ENCODE measurements around the gene S100A1. TPM values are rescaled to one million over a fixed set of nuclear protein-coding genes. Genes with fewer than 3 reads are reported as not detected.

The S100A1 gene
- total RNA-seq, 1 donor from 2014 or later: not detected

DNA sequence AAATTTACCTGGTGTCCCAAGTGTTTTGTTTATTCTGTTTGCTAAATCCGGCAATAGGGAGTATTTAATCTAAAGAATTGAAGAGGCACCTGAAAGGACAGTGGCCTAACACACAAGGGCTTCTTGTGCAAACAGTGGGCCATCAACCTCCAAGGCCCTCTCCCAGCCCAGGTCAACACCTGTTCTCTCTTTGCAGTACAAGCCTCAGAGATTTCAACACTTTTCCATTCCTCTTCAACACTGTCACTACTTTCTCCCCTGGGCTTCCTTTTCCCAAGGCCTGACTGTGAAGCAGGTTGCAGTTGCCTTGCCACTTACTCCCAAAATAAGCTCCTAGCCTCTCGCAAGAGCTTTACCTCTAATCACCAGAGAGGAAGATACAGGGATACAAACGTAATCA, 27.1 kb downstream of the S100A1 start:
- Histone ChIP-seq H3K79me2 (ENCODE audit: low read depth) (peaks cover 14% of the 10 kb centered on the region), H3K36me3 (no peaks in the 10 kb centered on the region), H3K27ac (no peak overlapping the region), H3K4me2 (no peak overlapping the region), H3K9me3 (ENCODE audit: low read depth) (no peaks in the 10 kb centered on the region), H3K9ac (no peak overlapping the region), H4K20me1 (ENCODE audit: low read depth) (peaks cover 12% of the 10 kb centered on the region), H3F3A (ENCODE audit: low read depth) (peaks cover 15% of the 10 kb centered on the region), H3K4me3 (no peak overlapping the region), H2AFZ (replicated peaks) (no peak overlapping the region), H3K27me3 (no peaks in the 10 kb centered on the region), H3K4me1 (peaks cover 5% of the 10 kb centered on the region)
- Mint-ChIP-seq H3K36me3 (no peaks in the 10 kb centered on the region), H3K4me3 (peak overlapping the region; percentile 3), H3K9me3 (no peaks in the 10 kb centered on the region), H3K27me3 (ENCODE audit: insufficient read depth, low read depth) (peaks cover 8% of the 10 kb centered on the region), H3K27ac (no peak overlapping the region), H3K4me1 (peaks cover 11% of the 10 kb centered on the region)
- TF ChIP-seq EZH2 (IDR thresholded peaks at IDR 0.05) (no peak), EZH2phosphoT487 (IDR thresholded peaks at IDR 0.05) (no peak)
- TF ChIP-seq, protein P1, sequence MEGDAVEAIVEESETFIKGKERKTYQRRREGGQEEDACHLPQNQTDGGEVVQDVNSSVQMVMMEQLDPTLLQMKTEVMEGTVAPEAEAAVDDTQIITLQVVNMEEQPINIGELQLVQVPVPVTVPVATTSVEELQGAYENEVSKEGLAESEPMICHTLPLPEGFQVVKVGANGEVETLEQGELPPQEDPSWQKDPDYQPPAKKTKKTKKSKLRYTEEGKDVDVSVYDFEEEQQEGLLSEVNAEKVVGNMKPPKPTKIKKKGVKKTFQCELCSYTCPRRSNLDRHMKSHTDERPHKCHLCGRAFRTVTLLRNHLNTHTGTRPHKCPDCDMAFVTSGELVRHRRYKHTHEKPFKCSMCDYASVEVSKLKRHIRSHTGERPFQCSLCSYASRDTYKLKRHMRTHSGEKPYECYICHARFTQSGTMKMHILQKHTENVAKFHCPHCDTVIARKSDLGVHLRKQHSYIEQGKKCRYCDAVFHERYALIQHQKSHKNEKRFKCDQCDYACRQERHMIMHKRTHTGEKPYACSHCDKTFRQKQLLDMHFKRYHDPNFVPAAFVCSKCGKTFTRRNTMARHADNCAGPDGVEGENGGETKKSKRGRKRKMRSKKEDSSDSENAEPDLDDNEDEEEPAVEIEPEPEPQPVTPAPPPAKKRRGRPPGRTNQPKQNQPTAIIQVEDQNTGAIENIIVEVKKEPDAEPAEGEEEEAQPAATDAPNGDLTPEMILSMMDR (IDR thresholded peaks at IDR 0.05): no peak
- DNase-seq (ENCODE audit: low spot score): no peak

DNA sequence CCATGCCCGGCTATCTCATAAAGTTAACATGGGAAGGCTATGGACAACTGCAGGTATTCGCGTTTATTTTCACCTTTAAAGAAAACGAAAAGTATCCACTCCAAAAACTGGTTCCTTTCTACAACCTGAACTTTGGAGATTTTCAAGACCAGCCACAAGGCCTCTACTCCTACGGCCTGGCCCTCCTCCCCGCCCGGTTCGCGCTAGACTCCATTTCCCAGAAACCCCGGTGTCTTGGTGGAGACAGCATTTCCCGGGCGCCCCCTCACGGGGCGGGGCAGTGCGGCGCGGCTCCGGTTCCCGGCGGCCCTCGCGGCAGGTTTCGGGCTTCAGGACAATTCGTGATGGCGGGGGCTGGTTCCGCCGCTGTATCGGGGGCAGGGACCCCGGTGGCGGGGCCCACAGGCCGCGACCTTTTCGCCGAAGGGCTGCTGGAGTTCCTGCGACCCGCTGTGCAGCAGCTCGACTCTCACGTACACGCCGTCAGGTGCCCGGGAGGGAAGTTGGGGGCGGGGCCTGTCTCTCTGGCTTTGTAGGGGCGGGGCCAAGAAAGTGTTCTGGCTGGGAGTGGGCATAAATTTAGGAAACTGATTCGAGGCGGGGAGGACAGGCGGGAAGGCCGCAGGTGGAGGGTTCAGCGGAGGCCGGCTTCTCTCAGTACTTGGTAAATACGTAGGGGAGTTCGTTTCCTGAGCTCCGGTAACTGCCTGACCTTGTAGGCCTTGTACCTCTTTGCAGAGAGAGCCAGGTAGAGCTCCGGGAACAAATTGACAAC, 30.4 kb downstream of the S100A1 start, which contains the start of gene SNAPIN:
Gene SNAPIN, plus strand, starts transcription at position 304 of the 775 bp plus-strand sequence. Its CDS starts 41 bp downstream, at position 345.
- Mint-ChIP-seq H3K4me3 (peak within 1 kb of the TSS; percentile 97), H3K36me3 (peaks cover 8% of the 10 kb centered on the region), H3K27me3 (ENCODE audit: insufficient read depth, low read depth) (peaks cover 4% of the 10 kb centered on the region), H3K4me1 (peaks cover 20% of the 10 kb centered on the region), H3K9me3 (no peaks in the 10 kb centered on the region), H3K27ac (peak within 1 kb of the TSS; percentile 85)
- Histone ChIP-seq H3K4me2 (peak within 1 kb of the TSS; percentile 85), H3K27me3 (no peaks in the 10 kb centered on the region), H4K20me1 (ENCODE audit: low read depth) (peaks cover 19% of the 10 kb centered on the region), H3K9me3 (ENCODE audit: low read depth) (no peaks in the 10 kb centered on the region), H3K79me2 (ENCODE audit: low read depth) (peaks cover 14% of the 10 kb centered on the region), H3F3A (ENCODE audit: low read depth) (peaks cover 46% of the 10 kb centered on the region), H3K27ac (peak within 1 kb of the TSS; percentile 58), H2AFZ (replicated peaks) (peak within 1 kb of the TSS; percentile 86), H3K9ac (peak within 1 kb of the TSS; percentile 63), H3K36me3 (peaks cover 11% of the 10 kb centered on the region), H3K4me1 (peaks cover 5% of the 10 kb centered on the region), H3K4me3 (peak within 1 kb of the TSS; percentile 72)
- TF ChIP-seq EZH2phosphoT487 (IDR thresholded peaks at IDR 0.05): no peak
- TF ChIP-seq, protein P1 (IDR thresholded peaks at IDR 0.05): peak; percentile 25
- peak; percentile 95 for DNase-seq (ENCODE audit: low spot score)

DNA sequence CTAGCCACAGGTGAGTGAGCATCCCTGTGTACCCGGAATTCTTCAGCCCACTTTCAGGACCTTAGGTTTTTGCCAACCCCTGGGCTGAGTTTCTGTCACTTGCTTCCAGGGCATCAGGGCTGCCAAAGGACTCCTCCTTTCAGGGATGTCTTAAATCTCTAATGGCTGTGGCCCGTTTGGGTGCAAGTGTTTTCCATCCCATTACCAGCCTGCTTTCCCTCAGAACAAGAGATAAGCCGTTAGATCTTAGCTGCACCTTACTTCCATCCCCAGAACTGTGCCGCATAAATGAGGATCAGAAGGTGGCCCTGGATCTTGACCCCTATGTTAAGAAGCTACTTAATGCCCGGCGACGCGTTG, 30.9 kb downstream of the S100A1 start:
- peaks cover 14% of the 10 kb centered on the region for H3K79me2 ChIP-seq (ENCODE audit: low read depth)
- H3K27me3 Mint-ChIP-seq (ENCODE audit: insufficient read depth, low read depth): peaks cover 4% of the 10 kb centered on the region
- no peaks in the 10 kb centered on the region for H3K27me3 ChIP-seq
- no peak overlapping the region for H2AFZ ChIP-seq (replicated peaks)
- H3K4me2 ChIP-seq: peak overlapping the region; percentile 85
- no peaks in the 10 kb centered on the region for H3K9me3 Mint-ChIP-seq
- H3F3A ChIP-seq (ENCODE audit: low read depth): peaks cover 52% of the 10 kb centered on the region
- peaks cover 5% of the 10 kb centered on the region for H3K4me1 ChIP-seq
- H3K36me3 Mint-ChIP-seq: peaks cover 8% of the 10 kb centered on the region
- peak overlapping the region; percentile 72 for H3K4me3 ChIP-seq
- H3K9me3 ChIP-seq (ENCODE audit: low read depth): no peaks in the 10 kb centered on the region
- peaks cover 19% of the 10 kb centered on the region for H4K20me1 ChIP-seq (ENCODE audit: low read depth)
- peaks cover 20% of the 10 kb centered on the region for H3K4me1 Mint-ChIP-seq
- peak; percentile 9 for DNase-seq (ENCODE audit: low spot score)
- peaks cover 15% of the 10 kb centered on the region for H3K36me3 ChIP-seq
- peak overlapping the region; percentile 97 for H3K4me3 Mint-ChIP-seq
- TF ChIP-seq EZH2 (IDR thresholded peaks at IDR 0.05): no peak
- TF ChIP-seq EZH2phosphoT487 (IDR thresholded peaks at IDR 0.05): no peak
- TF ChIP-seq, protein P1 (IDR thresholded peaks at IDR 0.05): no peak
- H3K27ac ChIP-seq: no peak overlapping the region
- H3K9ac ChIP-seq: peak overlapping the region; percentile 63
- H3K27ac Mint-ChIP-seq: peak overlapping the region; percentile 53
